ENCODE measurements around the gene SMIM5. TPM values are rescaled to one million over a fixed set of nuclear protein-coding genes. Genes with fewer than 3 reads are reported as not detected.

The SMIM5 gene
- total RNA-seq, 1 experiment from 2014 or later: 0.20 TPM

GRCh38 chr17:75615301-75615700 is 17.9 kb upstream of the SMIM5 start:
- H3K4me1 ChIP-seq: peaks cover 35% of the 10 kb centered on the region
- H3K27me3 ChIP-seq (replicated peaks; ENCODE audit: control insufficient read depth, insufficient read depth, low read length): no peaks in the 10 kb centered on the region
- peaks cover 16% of the 10 kb centered on the region for H3K4me1 Mint-ChIP-seq (ENCODE audit: low read depth, unreplicated experiment)
- no TSS peak for BruUV-seq (replicated peaks)
- peak in 1 of 2 experiments; percentile 47 for DNase-seq
- H3K4me3 ChIP-seq (ENCODE audit: low read depth, low read length): no peak overlapping the region
- no peak overlapping the region for H3K4me3 Mint-ChIP-seq (ENCODE audit: unreplicated experiment)
- no peaks in the 10 kb centered on the region for H3K27me3 Mint-ChIP-seq (ENCODE audit: insufficient read depth, unreplicated experiment)
- H3K27ac Mint-ChIP-seq (ENCODE audit: unreplicated experiment): no peak overlapping the region
- CTCF ChIA-PET: interaction anchor here (0.6 to 2.6 kb wide), 3 partner anchors 14 to 175 kb away, joined by 3 to 9 read pairs (median 4); no protein-coding TSS in a partner anchor
- POLR2A ChIA-PET: no interaction called here
- H3K36me3 Mint-ChIP-seq (ENCODE audit: insufficient read depth, unreplicated experiment): peaks cover 6% of the 10 kb centered on the region
- intact Hi-C loops (cut with micrococcal nuclease; ENCODE audit: unreplicated experiment): no loop called here
- H3K9me3 ChIP-seq: no peaks in the 10 kb centered on the region
- no peaks in the 10 kb centered on the region for H3K36me3 ChIP-seq (ENCODE audit: control insufficient read depth, insufficient read depth, low read length)
- peak in 1 of 2 experiments; percentile 15 for TF ChIP-seq CTCF (IDR thresholded peaks at IDR 0.05; ENCODE audit: insufficient read depth in 1 of 2, low read depth in 1 of 2, low read length in 1 of 2, severe bottlenecking in 1 of 2, unreplicated experiment in 1 of 2)
- H3K9me3 Mint-ChIP-seq (ENCODE audit: unreplicated experiment): no peaks in the 10 kb centered on the region

- H3K4me3 Mint-ChIP-seq (ENCODE audit: unreplicated experiment): no peak overlapping the region
- intact Hi-C loops (cut with micrococcal nuclease; ENCODE audit: unreplicated experiment): no loop called here
- H3K27ac Mint-ChIP-seq (ENCODE audit: unreplicated experiment): no peak overlapping the region
- H3K27me3 ChIP-seq (replicated peaks; ENCODE audit: control insufficient read depth, insufficient read depth, low read length): no peaks in the 10 kb centered on the region
- H3K9me3 Mint-ChIP-seq (ENCODE audit: unreplicated experiment): no peaks in the 10 kb centered on the region
- H3K9me3 ChIP-seq: no peaks in the 10 kb centered on the region
- no peak for DNase-seq
- H3K36me3 Mint-ChIP-seq (ENCODE audit: insufficient read depth, unreplicated experiment): peaks cover 15% of the 10 kb centered on the region
- no peaks in the 10 kb centered on the region for H3K27me3 Mint-ChIP-seq (ENCODE audit: insufficient read depth, unreplicated experiment)
- ChIA-PET POLR2A (interaction anchor here (0.6 to 0.7 kb wide), 2 partner anchors 30 to 220 kb away, joined by 3 to 5 read pairs; no protein-coding TSS in a partner anchor), CTCF (interaction anchor here (0.8 to 1.7 kb wide), 3 partner anchors 17 to 131 kb away, joined by 3 to 8 read pairs (median 5); partner anchors contain the start of gene SMIM5)
- H3K4me1 Mint-ChIP-seq (ENCODE audit: low read depth, unreplicated experiment): peaks cover 7% of the 10 kb centered on the region
- no TSS peak for BruUV-seq (replicated peaks)
- H3K36me3 ChIP-seq (ENCODE audit: control insufficient read depth, insufficient read depth, low read length): no peaks in the 10 kb centered on the region
- H3K4me1 ChIP-seq: peaks cover 22% of the 10 kb centered on the region
- H3K4me3 ChIP-seq (ENCODE audit: low read depth, low read length): no peak overlapping the region
- TF ChIP-seq CTCF (IDR thresholded peaks at IDR 0.05; ENCODE audit: insufficient read depth in 1 of 2, low read depth in 1 of 2, low read length in 1 of 2, severe bottlenecking in 1 of 2, unreplicated experiment in 1 of 2): no peak
Measured at GRCh38 chr17:75616521-75617122, 16.6 kb upstream of the SMIM5 start.

GRCh38 chr17:75617218-75617617 is 16.0 kb upstream of the SMIM5 start:
- no peaks in the 10 kb centered on the region for H3K27me3 ChIP-seq (replicated peaks; ENCODE audit: control insufficient read depth, insufficient read depth, low read length)
- intact Hi-C loops (cut with micrococcal nuclease; ENCODE audit: unreplicated experiment): no loop called here
- ChIA-PET CTCF (interaction anchor here (0.7 to 1.7 kb wide), 4 partner anchors 16 to 131 kb away, joined by 3 to 8 read pairs (median 5); partner anchors contain the start of gene SMIM5), POLR2A (interaction anchor here (0.8 kb wide), 1 partner anchor 163 kb away, joined by 4 read pairs; no protein-coding TSS in a partner anchor)
- H3K9me3 ChIP-seq: no peaks in the 10 kb centered on the region
- H3K4me3 ChIP-seq (ENCODE audit: low read depth, low read length): no peak overlapping the region
- DNase-seq: peak in 1 of 2 experiments; percentile 72
- H3K36me3 ChIP-seq (ENCODE audit: control insufficient read depth, insufficient read depth, low read length): no peaks in the 10 kb centered on the region
- no peaks in the 10 kb centered on the region for H3K27me3 Mint-ChIP-seq (ENCODE audit: insufficient read depth, unreplicated experiment)
- peaks cover 21% of the 10 kb centered on the region for H3K4me1 ChIP-seq
- H3K4me1 Mint-ChIP-seq (ENCODE audit: low read depth, unreplicated experiment): peaks cover 5% of the 10 kb centered on the region
- H3K9me3 Mint-ChIP-seq (ENCODE audit: unreplicated experiment): no peaks in the 10 kb centered on the region
- no peak overlapping the region for H3K27ac Mint-ChIP-seq (ENCODE audit: unreplicated experiment)
- TF ChIP-seq CTCF (IDR thresholded peaks at IDR 0.05; ENCODE audit: insufficient read depth in 1 of 2, low read depth in 1 of 2, low read length in 1 of 2, severe bottlenecking in 1 of 2, unreplicated experiment in 1 of 2): no peak
- no TSS peak for BruUV-seq (replicated peaks)
- no peak overlapping the region for H3K4me3 Mint-ChIP-seq (ENCODE audit: unreplicated experiment)
- H3K36me3 Mint-ChIP-seq (ENCODE audit: insufficient read depth, unreplicated experiment): peaks cover 9% of the 10 kb centered on the region
